Inflammatory macrophage (primary cell): ENCODE results near the gene TTC22.
A peak's percentile ranks its signal among the peaks of the same experiment; 100 is the strongest.

ENCODE experiments used
- DNase-seq, 2 donors: peaks; one replicate each; pipeline ENCODE4 v3.0.0-alpha.2; 2020 to 2022

The TTC22 gene

DNA sequence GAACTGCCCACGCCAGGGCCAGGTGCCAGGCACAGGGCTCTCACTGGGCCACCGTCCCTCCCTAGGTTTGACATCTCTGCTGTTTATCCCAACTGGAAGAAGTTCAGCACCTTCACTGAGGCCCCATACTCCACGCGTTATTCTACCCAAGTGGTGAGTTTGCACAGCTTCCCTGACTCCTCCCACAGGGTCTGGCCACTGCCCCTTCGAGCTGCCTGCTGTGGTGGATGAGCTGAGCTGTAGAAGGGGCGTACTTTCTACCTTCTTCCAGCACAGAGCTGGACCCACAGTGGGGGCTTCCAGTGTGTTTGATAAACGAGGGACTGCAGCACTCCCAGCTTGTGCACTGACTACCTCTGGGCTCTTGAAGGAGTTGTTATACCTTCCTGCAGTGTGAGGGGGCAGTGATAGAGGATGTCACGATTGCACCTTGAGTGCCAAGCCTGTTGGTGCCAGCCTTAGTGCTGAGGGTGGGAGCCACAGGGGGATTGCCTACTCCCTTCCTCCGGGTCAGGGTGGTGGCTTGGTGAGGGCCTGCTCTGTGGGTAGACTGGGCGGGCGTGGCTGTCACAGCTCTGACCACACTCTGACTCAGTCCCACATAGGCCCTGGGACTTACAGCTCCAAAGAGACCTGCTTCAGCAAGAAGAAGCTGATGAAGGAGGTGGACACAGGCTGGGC, 5.9 kb upstream of the TTC22 start:
- DNase-seq: peak; percentile 38 to 43

DNA sequence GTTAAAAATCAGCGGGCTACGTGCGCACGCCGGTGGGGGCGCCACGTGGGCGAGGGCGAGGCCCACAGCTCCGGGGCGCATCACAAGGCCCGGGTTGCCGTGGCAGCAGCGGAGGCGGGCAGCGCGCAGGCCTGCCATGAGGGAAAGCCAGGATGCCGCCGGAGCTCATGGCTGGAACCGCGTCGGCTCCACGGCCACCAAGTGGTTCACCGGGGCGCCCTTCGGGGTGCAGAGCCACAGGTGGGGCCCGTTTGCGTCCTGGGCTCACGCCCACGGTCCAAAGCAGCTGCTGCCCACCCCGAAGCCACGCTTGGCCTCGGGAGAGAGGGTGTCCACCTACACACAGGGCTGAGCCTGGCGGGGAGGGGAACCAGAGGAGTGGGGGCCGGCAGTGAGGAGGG, 4.9 kb upstream of the TTC22 start:
- no peak for DNase-seq

DNA sequence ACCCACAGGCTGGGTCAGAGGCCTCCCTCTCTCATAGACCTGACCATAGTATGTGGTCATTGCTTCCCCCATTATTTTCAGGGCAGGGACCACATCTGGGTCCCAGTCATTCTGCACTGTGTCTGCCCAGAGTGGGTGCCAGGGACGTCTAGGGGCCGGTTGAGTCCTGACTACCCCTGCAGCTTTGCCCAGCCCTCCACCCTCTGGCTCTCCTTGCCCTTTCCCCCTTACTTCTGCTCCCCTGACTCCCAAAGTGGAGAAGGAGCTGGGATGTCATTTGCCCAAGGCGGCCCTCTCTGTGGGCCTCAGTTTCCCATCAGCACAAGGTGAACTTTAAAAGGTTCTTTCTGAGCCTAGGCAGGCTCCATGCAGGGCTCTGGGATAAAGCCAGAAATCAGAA, 4.3 kb upstream of the TTC22 start:
- DNase-seq: no peak

DNA sequence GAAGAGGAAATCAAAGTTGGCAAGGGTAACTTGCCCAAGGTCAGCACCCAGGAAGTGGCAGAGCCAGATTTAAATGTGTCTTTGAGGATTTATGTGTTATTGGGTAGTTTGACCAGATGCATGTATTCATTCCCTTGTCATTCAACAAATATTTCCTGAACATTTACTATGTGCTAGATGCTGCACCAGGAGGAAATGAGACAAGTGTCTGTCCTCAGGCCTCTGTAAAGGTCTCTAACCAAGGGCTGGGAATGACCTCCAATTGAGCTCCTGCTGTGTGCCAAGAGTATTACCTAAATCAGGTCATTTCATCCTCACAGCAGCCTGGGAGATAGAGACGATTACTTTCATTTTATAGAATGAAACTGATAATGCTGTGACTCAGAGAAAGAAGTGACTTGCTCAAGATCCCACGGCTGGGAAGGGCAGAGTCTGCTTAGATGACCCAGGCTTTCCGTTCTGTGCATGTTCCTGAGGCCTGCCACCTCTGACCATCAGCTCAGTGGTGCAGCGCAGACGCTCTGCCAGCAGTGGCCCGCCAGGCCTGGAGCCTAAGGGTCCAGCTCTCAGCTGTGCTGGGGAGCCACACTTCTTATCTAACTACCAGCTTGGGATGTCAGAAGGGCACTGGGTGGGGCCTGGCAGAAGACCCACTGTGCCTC, 3.5 kb upstream of the TTC22 start:
- peak in 1 of 2 donors; percentile 2 for DNase-seq

DNA sequence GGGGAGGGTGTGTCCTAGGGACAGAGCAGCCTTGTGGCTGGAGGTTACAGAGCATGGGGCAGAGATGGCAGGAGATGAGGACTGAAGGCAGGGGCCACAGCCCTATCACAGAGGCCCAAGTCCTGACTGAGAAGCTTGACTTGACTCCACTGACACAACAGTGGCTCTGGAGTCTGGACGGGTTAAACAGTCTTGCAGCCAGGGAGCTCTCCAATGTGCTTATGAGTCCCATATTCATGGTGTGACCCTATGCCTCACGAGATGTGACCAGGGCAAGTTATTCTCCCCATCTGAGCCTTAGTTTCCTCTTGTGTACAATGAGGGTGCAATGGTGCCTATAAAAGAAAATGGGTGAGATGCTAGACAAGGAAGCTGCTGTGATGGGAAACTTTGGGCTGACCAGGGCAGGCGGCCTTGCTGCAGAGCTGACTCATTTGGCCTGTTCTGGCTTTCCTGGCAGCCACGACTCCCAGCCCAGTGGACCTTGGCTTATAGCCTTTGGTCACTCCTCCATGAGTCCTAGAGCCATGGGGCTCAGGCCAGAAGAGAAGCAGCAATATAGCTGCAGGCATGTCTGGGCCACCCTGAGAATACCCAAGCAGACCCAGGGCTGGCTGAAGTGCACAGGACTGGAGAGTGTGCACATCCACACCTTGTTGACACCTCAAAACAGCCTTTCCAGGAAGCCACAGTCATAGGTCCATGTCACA, 2.8 kb upstream of the TTC22 start:
- no peak for DNase-seq

DNA sequence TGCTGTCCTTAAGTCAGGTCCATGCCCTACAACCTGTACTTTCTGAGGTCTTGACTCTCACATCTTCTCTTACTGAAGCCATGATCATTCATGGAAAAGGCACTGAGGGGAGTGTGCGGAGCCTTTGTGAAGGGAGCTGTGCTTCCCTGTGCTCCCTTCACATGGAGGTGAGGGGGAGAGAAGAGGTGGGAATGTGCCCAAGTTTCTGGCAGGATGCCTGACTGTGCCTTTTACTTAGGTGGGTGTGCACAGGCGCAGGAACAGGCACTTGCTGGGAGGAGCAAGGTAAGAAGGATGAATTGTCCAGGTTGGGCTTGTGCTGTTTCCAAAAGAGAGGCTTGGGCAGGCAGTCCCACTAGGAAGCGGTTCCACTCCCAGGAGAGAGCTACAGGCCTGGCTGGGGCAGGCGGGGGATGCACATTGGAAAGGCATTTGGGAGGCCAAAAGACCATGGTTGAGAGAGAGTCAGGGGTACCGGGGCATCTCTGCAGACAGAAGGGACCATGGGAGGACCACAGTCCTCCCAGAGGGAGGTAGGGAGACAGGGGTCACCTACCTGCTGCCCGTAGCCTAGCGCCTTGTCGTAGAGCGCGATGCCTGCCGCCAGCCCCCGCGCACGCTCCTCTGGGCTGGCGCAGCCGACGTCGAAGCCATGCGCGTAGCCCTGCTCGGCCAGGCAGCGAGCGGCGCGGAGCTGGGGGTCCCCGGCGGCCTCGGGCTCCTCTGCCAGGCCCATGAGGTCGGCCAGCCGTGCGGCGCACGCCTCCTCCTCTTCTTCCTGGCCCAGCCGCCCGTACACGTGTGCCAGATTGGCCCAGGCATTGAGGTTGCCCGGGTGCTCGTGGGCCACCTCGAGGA, 853 bp downstream of the TTC22 start:
- DNase-seq: no peak

DNA sequence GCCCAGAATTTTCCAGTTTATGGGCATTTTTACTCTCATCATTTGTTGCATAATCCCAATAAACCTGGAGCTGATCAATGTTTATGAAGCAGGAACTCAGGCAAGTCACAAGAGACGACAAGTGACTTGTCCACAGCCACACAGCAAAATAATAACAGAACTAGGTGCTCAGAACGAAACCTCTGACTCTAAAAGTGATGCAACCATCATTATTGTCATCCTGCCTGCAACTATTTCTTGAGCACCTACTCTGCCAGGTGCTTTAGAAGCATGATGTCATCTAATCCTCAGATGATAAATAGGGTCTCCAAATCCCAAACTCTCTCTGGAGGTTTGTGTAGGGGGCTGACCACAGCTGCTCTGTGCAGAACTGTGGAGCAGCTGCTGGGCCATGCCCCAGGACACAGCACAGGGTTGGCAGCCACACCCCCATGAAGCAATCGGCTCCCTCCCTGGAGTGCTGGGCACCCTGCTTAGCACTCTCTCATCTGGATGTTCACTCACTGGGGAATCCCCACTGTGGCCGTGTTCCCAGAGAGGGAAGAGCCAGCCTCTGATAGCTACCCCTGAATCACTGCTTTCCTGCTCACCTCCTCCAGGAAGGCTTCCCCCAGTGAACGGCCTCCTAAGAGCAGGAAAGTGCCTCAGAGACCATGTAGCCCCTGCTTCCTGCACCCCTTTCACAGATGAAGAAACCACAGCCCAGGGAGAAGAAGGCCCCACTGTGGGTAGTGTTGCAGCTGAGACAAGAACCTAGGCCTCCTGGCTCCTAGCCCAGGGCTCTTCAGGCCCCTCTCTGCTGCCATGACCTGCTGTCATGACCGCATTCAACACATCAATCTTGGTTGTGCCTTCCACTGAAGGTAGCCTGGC, 2.1 kb downstream of the TTC22 start:
- DNase-seq: peak; percentile 22 to 24

DNA sequence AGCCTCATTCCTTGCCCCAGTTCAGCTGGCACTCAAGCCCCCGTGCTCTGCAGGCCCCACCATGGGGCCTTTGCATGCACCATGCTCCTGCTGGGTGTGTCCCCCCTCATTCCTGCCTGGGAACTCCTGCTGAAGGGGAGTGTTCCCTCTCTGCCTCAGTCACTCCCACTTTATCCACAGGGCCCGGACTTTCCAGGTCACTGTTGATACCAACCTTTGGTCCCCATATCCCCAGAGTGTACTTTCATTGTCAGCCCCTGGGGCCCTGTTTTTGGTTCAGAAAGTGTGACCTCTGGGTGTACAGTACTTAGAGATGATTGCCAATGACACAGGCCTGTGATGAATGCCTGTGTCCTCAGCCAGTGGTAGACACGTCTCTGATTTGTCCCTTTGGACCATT, 2.9 kb downstream of the TTC22 start:
- no peak for DNase-seq

DNA sequence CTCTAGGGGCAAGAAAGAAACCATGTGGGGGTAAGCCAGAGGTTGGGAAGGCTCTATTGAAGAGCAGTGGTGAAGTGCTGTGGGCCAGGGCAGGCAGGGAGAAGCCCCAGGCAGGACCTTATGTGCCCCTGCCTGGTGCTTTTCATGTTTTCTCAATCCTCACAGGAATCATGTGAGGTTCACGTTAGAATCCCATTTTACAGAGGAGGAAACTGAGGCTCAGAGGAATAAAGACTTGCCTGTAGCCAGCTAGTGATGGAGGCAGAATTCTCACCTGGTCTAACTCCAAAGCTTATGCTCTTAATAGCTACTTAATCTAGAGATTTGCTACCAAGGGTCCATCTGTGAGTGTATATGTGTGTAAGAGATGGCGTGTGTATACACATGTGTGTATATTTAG, 4.2 kb downstream of the TTC22 start:
- no peak for DNase-seq

DNA sequence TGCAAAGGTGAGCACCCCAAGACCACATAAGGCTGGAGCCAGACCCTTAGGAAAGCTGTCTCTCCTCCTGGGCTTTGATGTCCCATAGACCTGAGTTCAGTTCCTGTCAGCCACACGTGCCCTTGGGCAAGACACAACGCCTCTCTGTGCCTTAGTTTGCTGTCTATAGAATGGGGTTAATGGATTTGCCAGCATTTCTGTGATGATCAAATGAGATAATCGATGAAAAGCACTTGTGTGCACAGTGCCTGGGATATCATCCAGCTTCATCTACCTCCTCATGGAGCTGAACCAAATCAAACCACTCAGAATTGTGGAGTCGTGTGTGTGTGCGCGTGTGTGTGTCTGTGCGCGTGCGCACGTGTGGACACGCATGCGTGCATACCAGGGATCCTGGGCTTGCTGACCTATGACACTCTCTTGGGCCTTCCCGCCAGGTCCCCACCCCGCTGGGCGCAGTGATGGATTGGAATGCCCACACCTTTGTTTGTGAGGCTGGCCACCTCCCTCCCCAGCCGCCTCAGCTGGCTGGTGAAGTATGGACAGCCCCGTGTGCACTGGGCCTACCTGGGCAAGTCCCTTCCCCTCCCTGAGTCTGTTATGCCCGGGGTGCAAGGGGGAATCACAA, 5.2 kb downstream of the TTC22 start:
- DNase-seq: no peak

DNA sequence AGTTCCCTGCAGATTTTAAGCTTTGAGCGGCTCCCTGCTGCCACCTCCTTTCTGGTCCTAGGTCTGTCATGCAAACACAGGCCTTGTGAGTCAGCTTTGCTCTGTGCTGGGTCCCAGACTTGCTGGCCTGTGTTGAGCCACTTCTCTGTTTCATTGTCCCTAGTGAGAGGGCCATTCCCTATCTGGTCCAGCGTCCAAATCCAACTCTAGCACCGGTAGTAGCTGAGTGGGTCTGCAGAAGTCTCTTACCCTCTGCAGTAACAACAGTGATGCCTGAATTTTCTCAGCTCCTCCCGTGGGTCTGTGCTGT, 5.8 kb downstream of the TTC22 start:
- DNase-seq: no peak

DNA sequence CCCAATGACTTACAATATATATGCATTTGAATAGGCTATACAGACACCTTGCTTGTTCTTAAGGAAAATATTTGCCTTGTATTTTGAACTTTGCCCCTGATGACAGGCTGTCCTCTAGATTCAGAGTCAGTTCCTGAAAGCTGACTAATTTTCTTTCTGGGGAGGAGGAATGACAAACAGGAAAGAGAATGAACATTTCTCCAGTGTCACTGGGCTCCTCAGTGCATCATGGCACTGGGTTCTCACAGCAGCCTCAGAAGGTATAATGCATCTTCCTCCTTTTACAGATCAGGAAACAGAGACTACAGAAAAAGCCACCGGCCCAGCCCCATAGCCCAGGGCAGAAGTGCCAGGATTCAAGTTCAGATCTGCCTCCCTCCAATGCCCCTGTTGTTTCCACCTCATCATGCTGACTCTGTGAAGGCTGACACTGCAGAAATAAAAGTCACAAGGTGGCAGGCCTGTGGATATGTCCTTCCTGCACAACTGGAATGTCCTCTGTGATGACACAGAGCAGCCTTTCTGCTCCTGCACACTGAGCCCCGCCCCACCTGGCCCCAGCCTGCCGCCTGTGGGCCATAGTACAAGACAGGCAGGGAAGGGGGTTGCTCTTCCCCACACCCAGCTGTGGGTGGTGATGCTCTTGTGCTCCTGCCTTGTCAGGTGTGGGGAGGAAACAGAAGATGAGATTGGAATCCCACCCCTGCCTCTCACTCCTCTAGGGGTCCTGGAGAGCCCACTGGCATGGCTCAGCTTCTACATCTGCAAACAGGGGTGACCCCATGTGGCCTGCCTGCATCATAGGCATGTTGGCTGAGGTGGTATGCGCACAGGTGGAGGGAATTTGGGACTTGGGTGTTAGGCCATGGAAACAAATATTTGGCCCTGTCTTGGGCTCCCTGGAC, 6.4 kb downstream of the TTC22 start:
- peak in 1 of 2 donors; percentile 14 for DNase-seq

DNA sequence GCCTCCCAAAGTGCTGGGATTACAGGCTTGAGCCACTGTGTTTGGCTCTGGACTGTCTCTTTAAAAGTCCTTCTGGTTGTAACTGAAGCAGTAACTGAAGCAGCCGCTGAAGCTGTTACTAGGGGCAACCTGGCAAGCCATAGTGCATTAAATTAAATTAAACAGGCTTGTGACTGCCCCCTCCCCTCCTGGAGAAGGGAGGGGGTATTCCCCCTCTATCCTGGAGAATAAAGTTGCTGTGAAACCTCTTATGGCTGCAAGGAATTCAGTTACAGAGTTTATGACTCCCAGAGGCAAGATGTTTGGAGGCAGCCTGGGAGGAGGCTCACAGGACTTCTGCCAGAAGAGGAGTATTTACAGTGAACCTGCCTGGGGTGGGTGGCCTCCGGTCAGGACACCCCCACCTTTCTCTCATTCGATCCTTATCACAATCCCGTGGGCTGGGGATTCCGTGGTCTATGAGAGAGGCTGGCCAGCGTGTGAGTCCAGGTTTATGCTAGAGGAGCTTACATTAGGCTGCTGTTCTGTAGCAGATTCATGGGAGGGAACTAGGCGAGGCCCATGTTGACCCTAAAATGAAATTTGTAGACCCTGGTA, 8.3 kb downstream of the TTC22 start:
- no peak for DNase-seq

DNA sequence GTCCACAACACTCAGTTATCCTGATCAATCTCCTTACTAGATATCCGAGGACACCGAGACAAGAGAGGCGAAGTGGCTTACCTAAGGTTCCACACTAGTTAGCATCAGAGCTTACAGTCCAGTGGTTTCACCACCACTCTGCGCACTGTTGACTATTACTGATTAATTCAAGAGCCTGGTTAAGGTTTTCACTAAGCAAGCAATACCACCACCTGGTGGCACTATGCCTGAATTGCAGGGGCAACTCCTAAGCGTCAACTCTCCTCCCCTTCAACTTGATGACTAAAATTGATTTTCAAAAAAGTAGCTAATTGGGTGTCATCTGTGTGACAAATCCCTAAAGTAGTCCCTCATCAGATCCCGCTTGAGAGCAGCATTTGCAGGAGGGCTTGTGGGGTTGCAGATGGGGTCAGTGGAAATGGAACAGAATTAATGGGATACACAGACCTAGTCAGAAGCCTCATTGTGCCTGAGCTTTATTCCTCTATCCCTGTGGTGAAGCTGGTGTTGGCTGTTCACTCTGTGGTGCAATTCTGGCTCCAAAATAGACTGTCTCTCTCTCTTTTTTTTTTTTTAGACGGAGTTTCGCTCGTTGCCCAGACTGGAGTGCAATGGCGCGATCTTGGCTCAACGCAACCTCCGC, 9.1 kb downstream of the TTC22 start:
- peak; percentile 65 to 76 for DNase-seq

DNA sequence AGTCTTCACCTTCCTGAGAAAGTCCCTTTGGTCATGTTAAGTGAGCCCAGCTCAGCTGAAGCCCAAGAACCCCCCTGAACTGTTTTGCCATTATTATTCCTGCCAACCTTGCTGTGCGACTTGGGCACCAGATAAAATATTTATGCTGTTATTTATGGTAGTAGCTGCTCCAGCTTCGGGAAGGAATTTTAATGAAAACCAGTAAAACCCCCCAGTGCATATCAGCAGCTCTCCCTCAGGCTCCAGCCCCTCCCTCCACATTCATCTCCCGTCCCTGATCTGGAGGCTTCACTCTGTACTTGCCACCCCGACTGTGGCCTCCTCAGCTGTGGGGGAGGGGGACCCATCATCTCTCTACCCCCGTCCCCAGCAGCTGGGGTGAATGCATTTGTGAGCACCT, 12.7 kb downstream of the TTC22 start:
- DNase-seq: no peak

DNA sequence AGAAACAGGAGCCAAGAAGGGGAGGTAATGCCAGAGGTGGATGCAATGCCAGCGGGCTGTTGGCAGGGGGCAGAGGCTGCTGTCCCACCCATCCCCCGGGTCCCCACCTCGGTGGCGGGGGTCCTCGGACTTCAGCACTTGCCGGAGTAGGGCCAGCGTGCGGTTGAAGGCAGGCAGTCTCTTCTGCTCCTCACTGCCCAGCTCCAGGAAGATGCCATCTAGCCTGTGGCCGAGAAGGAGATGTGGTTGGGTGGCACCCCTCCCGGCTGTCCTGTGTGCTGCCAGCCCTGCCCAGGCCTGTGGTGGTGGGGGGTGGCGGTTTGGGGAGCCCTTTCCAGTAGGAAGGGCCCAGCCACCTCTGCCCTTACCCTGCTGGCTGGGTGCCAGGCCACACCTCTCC, 13.5 kb downstream of the TTC22 start:
- DNase-seq: no peak

DNA sequence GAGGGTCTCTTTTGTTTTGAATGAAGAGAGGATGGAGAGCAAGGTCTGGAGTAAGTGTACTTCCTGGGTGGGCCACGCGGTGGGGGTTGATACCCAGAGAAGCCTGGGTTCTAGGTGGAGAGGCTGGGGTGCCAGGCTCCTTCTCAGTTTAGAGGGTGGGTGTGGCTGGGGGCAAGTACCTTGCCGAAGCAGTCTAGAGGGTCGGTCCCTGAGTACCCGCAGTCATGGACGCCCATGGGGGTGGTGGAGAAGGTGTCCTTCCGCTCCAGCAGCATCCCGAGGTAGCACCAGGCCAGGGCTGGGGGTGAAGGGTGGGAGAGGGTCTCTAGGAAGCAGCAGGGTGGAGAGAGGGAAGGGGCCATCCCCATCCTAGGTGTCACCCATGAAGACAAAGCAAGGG, 14.3 kb downstream of the TTC22 start:
- DNase-seq: no peak

DNA sequence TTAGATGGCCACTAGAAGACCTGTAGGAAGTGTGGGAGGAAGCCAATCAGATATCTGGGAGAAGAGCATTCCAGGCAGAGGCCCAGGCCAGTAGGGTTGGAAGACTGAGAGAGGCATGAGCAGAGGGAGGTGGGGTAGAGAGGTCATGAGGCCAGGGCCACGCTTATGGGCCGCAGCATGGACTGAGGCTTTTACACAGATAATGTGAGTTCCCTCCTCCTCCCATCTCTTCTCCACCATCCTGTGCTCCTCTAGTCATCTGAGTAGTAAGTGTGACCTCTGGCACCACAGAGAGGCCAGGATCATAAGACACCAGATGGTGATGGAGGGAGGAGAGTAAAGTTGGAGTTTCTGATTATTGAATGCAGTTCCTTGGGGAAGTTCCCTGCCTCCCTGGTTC, 17.1 kb downstream of the TTC22 start:
- no peak for DNase-seq

DNA sequence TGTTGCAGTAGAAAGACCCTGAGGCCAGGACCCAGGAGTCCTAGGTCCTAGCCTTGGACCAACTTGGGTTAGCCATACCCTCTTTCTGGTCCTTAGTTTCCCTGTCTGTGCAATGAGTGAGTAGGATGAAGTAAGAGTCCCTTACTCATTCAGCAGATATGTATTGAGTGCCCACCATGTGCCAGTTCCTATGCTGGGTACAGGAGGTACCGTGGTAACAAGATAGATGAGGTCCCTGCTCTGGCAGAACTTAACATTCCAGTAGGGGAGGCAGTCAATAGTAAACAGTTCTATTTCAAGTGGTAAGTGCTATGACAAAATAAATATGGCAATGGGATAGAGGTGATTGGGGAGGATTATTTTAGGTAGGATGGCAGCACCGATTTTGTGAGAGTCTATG, 18.5 kb downstream of the TTC22 start:
- DNase-seq: no peak

DNA sequence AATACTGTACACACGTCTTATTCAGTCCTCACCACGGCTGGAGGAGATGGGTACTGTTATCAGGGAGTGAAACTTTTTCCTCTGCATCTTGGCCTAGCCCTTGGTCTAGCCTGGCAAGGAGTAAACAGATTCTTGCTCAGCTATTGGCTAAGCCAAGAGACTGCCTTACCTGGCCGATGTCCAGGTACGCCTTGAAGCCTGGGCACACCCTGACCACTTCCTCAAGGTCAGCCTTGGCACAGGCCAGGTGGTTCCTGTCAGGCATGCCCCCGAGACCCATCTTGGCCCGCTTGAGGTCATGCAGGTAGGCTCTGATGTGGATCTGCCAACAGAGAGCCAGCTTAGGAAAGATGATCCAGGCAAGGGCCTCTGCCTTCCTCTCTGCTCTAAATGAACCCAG, 19.0 kb downstream of the TTC22 start:
- no peak for DNase-seq
